PFSK-1 (cell line): Measurements from ENCODE around the gene TMEM9.

Source experiments
- FOXP2 ChIP-seq: optimal IDR thresholded peaks from 2 replicates; pipeline ENCODE3; 2011; ENCODE audit warnings: borderline replicate concordance, control low read depth, inconsistent platforms; ENCODE audit not compliant: insufficient read depth; ENCODE audit errors: extremely low read length, extremely low read depth
- POLR2AphosphoS5 ChIP-seq: IDR thresholded peaks from 2 replicates; pipeline ENCODE4 v1.6.1; 2012; ENCODE audit warnings: low read depth, mild to moderate bottlenecking, control low read depth, low read length, moderate library complexity
- REST ChIP-seq, 2 experiments: IDR thresholded peaks; 2 replicates each; pipeline versions ENCODE4 v1.6.1 to v1.8.0; 2011 to 2012; ENCODE audit warnings: low read depth in 2 of 2, low read length in 2 of 2, control low read depth in 1 of 2, inconsistent platforms in 1 of 2, mild to moderate bottlenecking in 1 of 2, moderate library complexity in 1 of 2; ENCODE audit not compliant: insufficient read depth in 1 of 2
- SIN3A ChIP-seq: IDR thresholded peaks from 2 replicates; pipeline ENCODE4 v1.6.1; 2012; ENCODE audit warnings: mild to moderate bottlenecking, low read length, moderate library complexity, borderline replicate concordance; ENCODE audit not compliant: insufficient read depth
- TAF1 ChIP-seq: IDR thresholded peaks from 2 replicates; pipeline ENCODE4 v1.6.1; 2012; ENCODE audit warnings: low read length, control low read depth, borderline replicate concordance; ENCODE audit not compliant: insufficient read depth

TMEM9 gene

GRCh38 chr1:201142849-201143725, 11.2 kb downstream of the TMEM9 start:
- no peak for TF ChIP-seq FOXP2
- TF ChIP-seq POLR2AphosphoS5, result no peak
- no peak for TF ChIP-seq TAF1
- TF ChIP-seq SIN3A, result no peak
- no peak for TF ChIP-seq REST (IDR thresholded peaks at IDR 0.05; ENCODE audit: insufficient read depth in 1 of 2, low read depth in 2 of 2, low read length in 2 of 2)

GRCh38 chr1:201142011-201142848, 12.0 kb downstream of the TMEM9 start:
- TF ChIP-seq POLR2AphosphoS5 (no peak), REST (IDR thresholded peaks at IDR 0.05; ENCODE audit: insufficient read depth in 1 of 2, low read depth in 2 of 2, low read length in 2 of 2) (no peak), TAF1 (no peak), SIN3A (no peak), FOXP2 (no peak)

- TF ChIP-seq TAF1, result no peak
- no peak for TF ChIP-seq POLR2AphosphoS5
- no peak for TF ChIP-seq REST (IDR thresholded peaks at IDR 0.05; ENCODE audit: insufficient read depth in 1 of 2, low read depth in 2 of 2, low read length in 2 of 2)
- TF ChIP-seq FOXP2, result no peak
- no peak for TF ChIP-seq SIN3A
Observed at GRCh38 chr1:201141418-201141817, 12.9 kb downstream of the TMEM9 start.

GRCh38 chr1:201140941-201141260, 13.4 kb downstream of the TMEM9 start:
- TF ChIP-seq SIN3A (no peak), REST (IDR thresholded peaks at IDR 0.05; ENCODE audit: insufficient read depth in 1 of 2, low read depth in 2 of 2, low read length in 2 of 2) (no peak), POLR2AphosphoS5 (no peak), FOXP2 (no peak), TAF1 (no peak)
